ENCODE results near the gene BAIAP3.

Gene BAIAP3

GRCh38 chr16:1332618-1333148 lies 762 bp upstream of the BAIAP3 start:
- DNase-seq (ENCODE audit: low read depth in 2 of 2), result no peak

- DNase-seq (ENCODE audit: low read depth in 2 of 2), result no peak
Observed at GRCh38 chr16:1333854-1334700, 632 bp downstream of the BAIAP3 start.

GRCh38 chr16:1334739-1335138 lies 1.3 kb downstream of the BAIAP3 start:
- no peak for DNase-seq (ENCODE audit: low read depth in 2 of 2)

- no peak for DNase-seq (ENCODE audit: low read depth in 2 of 2)
Observed at GRCh38 chr16:1335211-1335971, 1.9 kb downstream of the BAIAP3 start.

GRCh38 chr16:1335996-1336395 lies 2.6 kb downstream of the BAIAP3 start:
- no peak for DNase-seq (ENCODE audit: low read depth in 2 of 2)

- no peak for DNase-seq (ENCODE audit: low read depth in 2 of 2)
Observed at GRCh38 chr16:1336619-1337018, 3.2 kb downstream of the BAIAP3 start.

GRCh38 chr16:1337486-1337885 lies 4.0 kb downstream of the BAIAP3 start:
- no peak for DNase-seq (ENCODE audit: low read depth in 2 of 2)

- no peak for DNase-seq (ENCODE audit: low read depth in 2 of 2)
Observed at GRCh38 chr16:1338119-1338730, 4.8 kb downstream of the BAIAP3 start.

- no peak for DNase-seq (ENCODE audit: low read depth in 2 of 2)
Observed at GRCh38 chr16:1338855-1339675, 5.6 kb downstream of the BAIAP3 start.

GRCh38 chr16:1340730-1341494 lies 7.5 kb downstream of the BAIAP3 start:
- no peak for DNase-seq (ENCODE audit: low read depth in 2 of 2)

GRCh38 chr16:1341495-1342420 lies 8.3 kb downstream of the BAIAP3 start:
- no peak for DNase-seq (ENCODE audit: low read depth in 2 of 2)

- DNase-seq (ENCODE audit: low read depth in 2 of 2), result peak; percentile 87 to 89
Observed at GRCh38 chr16:1342526-1343427, 9.3 kb downstream of the BAIAP3 start.

- no peak for DNase-seq (ENCODE audit: low read depth in 2 of 2)
Observed at GRCh38 chr16:1343428-1344242, 10.2 kb downstream of the BAIAP3 start.

GRCh38 chr16:1344499-1344898 lies 11.1 kb downstream of the BAIAP3 start:
- DNase-seq (ENCODE audit: low read depth in 2 of 2), result no peak

GRCh38 chr16:1345087-1345486 lies 11.6 kb downstream of the BAIAP3 start:
- DNase-seq (ENCODE audit: low read depth in 2 of 2), result no peak

- no peak for DNase-seq (ENCODE audit: low read depth in 2 of 2)
Observed at GRCh38 chr16:1345651-1346421, 12.4 kb downstream of the BAIAP3 start.
